LNCAP (cell line): ENCODE measurements around the gene TSPAN7.
A peak's percentile ranks its signal among the peaks of the same experiment; 100 is the strongest.

ENCODE experiments used
- TF ChIP-seq, protein P1 (sequence below): fragments of 450-650 bp; IDR thresholded peaks from 2 replicates; pipeline ENCODE4 v1.5.1; 2017; ENCODE audit warnings: mild to moderate bottlenecking

TSPAN7 gene

GRCh38 chrX:38660395-38661102 is 99.2 kb downstream of the TSPAN7 start:
- TF ChIP-seq, protein P1, sequence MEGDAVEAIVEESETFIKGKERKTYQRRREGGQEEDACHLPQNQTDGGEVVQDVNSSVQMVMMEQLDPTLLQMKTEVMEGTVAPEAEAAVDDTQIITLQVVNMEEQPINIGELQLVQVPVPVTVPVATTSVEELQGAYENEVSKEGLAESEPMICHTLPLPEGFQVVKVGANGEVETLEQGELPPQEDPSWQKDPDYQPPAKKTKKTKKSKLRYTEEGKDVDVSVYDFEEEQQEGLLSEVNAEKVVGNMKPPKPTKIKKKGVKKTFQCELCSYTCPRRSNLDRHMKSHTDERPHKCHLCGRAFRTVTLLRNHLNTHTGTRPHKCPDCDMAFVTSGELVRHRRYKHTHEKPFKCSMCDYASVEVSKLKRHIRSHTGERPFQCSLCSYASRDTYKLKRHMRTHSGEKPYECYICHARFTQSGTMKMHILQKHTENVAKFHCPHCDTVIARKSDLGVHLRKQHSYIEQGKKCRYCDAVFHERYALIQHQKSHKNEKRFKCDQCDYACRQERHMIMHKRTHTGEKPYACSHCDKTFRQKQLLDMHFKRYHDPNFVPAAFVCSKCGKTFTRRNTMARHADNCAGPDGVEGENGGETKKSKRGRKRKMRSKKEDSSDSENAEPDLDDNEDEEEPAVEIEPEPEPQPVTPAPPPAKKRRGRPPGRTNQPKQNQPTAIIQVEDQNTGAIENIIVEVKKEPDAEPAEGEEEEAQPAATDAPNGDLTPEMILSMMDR, result no peak

GRCh38 chrX:38661103-38661441 is 99.7 kb downstream of the TSPAN7 start:
- TF ChIP-seq, protein P1, result no peak

GRCh38 chrX:38661561-38661960 is 100.2 kb downstream of the TSPAN7 start:
- TF ChIP-seq, protein P1, result no peak

DNA sequence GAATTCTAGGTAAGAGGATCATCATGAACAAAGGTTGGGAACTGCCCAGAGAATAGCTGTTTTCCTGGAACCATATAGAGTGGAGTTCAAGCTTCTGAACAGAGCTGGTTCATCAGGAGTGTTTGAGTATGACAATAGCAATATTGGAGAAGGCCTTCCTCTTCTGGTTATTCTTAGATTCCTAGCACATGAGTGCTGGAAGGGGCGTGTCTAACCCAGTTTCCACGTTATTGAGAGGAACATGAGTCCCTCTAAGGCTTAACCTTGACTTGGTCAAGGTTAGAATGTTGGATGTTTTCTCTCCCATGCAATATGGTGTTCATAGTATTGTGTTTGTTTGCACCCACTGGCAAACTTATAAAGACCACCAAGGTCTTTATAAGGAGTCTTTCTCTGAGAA is 101.3 kb downstream of the TSPAN7 start:
- TF ChIP-seq, protein P1, result no peak

DNA sequence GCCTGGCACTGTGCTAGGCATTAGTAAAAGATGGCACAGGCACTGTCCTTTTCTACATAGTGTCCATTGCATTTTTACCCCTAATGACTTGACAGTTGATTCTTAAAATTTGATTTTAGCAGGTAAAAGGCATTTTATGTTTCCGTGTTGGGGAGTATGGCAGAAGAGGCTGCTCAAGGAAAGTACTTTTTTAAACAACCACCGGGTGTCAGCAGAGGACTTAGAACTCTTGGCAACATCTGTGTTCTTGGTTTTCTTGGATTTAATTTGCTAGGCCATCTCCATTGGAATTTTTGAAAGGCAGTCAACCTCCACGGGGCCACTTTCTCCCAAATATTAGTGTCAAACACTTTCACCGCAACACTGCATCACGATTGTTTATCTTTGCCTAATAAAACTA is 102.9 kb downstream of the TSPAN7 start:
- TF ChIP-seq, protein P1, result peak; percentile 45

- TF ChIP-seq, protein P1, result no peak
Measured at GRCh38 chrX:38666909-38667308, 105.6 kb downstream of the TSPAN7 start.

DNA sequence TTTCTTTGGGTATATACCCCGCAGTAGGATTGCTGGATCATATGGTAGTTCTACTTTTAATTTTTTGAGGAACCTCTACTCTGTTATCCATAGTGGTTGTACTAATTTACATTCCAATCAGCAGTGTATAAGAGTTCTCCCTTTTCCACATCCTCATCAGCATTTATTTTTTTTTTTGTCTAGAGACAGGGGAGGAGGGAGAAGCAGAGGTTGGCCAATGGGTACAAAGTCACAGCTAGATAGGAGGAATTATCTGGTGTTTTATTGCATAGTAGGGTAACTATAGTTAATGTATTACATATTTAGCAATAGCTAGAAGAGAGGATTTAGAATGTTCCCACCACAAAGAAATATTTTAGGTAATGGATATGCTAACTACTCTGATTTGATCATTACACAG is 107.4 kb downstream of the TSPAN7 start:
- TF ChIP-seq, protein P1, result no peak

- TF ChIP-seq, protein P1, result no peak
Measured at GRCh38 chrX:38669428-38669827, 108.1 kb downstream of the TSPAN7 start.
